GM19025 (cell line): ENCODE results near the gene FBXO24.

Source experiments
- ATAC-seq: cut with Tn5 transposase; IDR thresholded peaks from one replicate; pipeline ENCODE4 v1.9.1; 2021; ENCODE audit warnings: mild to moderate bottlenecking, low read depth, moderate library complexity; ENCODE audit not compliant: unreplicated experiment

FBXO24 gene

GRCh38 chr7:100588438-100588837 is 2.3 kb downstream of the FBXO24 start:
- ATAC-seq: no peak

DNA sequence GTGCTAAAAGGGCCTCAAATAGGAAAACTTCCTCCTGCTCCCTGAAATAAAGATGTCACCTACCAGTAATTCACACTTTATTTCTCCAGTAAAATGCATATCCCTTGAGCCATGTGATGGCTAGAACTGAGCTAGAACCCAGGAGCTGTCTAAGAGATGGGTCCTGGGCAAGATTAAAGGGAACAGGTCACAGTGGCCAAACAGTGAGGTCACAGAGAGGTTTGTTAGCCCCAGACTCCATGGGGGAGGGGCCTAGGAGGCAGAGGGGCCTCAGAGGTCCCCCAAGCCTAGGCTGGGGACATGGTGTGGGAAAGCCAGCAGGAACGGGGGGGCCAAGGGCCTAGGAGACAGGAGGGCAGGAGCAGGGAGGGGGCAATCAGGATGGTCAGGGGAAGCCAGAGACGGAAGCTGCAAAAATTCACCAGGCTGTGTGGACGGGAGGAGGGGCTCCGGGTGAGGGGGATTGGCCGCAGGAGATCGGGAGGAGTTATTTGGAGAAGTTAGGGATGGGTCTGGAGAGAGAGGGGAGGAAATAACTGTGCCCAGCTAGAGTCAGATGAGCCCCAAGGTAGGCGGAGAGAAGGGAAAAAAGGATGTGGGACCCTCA is 3.3 kb downstream of the FBXO24 start:
- no peak for ATAC-seq

- no peak for ATAC-seq
Measured at GRCh38 chr7:100590077-100590737, 4.1 kb downstream of the FBXO24 start.

- ATAC-seq: no peak
Measured at GRCh38 chr7:100591596-100591995, 5.5 kb downstream of the FBXO24 start.

DNA sequence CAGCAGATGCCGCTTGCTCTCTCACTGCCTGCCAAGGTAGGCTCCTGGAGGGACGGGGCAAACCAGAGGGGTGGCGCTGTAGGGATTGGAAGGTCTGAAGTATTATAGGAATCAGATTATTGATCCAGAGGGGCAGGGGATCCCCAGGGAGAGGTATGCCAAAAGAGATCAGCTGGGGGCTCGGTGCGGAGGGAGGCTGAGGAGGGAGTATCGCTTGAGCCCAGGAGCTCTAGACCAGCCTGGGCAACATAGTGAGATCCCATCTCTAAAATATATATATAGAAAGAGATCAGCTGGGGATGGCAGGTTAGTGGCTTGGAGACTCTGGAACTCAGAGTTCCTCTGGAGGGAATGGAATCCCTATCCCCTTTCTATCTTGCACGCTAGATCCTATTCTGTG is 9.1 kb downstream of the FBXO24 start:
- ATAC-seq: no peak

DNA sequence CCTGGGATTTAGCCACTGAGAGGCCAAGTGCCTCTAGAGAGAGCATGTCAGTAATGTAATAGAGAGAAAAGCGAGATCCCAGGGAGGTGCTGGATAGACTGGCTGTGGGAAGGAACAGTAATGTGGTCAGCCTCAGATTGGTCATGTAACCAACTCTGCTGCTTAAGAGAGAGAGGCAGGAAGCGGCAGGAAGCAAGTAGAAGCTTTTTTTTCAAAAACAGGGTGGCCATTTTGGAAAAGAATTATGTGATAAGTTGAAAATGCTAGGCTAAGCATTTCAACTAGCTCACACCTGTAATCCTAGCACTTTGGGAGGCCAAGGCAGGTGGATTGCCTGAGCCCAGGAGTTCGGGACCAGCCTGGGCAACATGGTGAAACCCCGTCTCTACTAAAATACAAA is 12.3 kb downstream of the FBXO24 start:
- ATAC-seq: no peak

- no peak for ATAC-seq
Measured at GRCh38 chr7:100599911-100600729, 14.0 kb downstream of the FBXO24 start.

- no peak for ATAC-seq
Measured at GRCh38 chr7:100600730-100601038, 14.6 kb downstream of the FBXO24 start.

DNA sequence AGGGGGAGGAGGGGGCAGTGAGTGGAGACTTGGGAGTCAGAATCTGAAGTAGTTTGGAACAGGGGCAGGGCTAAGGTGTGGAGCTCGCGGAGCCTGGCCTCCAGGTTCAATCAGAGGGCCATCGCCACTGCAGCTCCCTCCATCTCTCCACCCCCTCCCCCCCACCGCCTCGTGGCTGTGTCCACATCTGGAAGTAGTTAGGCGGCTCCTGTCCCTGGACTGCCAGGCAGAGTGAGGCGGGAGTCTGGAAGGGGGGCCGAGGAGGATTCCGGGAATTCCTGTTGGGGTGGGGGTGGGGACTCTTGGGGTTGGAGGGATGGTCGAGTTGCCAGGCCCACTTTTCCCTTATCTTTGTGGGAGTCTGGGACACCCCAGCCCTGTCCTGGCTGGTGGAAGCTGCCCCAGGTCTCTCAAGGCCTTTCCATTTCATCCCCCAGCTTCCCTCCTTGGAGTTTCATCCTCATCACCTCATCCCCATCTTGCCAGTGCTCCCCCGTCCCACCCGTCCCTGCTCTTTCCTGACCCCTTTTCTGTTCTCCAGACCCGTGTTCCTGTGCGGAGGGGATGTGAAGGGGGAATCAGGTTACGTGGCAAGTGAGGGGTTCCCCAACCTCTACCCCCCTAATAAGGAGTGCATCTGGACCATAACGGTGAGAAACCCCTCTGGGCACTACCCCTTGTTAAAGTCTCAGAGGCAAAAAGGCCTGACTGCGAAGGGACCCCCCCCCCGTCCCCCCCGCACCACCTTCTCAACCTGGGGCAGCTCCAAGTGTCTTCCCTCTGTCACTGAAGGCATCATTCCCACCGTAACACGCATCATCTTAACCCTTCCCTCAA is 17.0 kb downstream of the FBXO24 start:
- no peak for ATAC-seq

GRCh38 chr7:100603726-100604027 is 17.5 kb downstream of the FBXO24 start:
- ATAC-seq: no peak

- peak; percentile 51 for ATAC-seq
Measured at GRCh38 chr7:100604028-100604975, 18.2 kb downstream of the FBXO24 start.

DNA sequence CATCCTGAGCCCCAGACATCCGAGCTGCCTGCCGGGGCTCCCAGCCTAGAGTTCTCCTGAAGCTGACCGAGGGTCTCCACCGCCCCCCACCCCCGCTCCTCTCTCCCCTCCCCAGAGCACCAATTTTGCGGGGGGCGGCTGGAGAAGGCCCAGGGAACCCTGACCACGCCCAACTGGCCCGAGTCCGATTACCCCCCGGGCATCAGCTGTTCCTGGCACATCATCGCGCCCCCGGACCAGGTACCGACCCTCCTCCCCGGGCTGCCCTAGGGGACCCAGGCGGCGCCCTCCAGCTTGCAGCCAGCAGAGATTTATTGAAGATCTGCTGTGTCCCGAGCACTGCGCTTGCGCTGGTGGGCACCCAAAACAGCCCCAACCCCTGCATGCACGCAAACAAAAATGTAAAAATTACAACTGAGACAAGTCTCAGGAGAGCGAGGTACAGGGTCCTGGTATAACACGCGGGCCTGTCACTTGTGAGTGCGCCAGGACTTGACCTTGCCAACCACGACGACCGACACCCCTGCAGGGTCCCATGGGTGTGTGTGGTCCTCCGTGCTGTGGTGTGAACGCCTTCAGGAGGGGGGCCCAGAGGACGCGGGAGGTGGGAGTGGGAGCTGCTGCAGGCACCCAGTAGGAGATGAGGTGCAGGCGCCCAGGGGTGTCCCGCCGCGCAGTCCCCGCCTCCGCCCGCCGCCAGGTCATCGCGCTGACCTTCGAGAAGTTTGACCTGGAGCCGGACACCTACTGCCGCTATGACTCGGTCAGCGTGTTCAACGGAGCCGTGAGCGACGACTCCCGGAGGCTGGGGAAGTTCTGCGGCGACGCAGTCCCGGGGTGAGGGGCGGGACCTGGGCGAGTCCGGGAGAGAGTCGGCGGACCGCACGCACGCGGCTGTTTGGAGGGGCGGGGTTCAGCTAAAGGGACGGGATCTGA is 19.1 kb downstream of the FBXO24 start:
- no peak for ATAC-seq

GRCh38 chr7:100606313-100606712 is 20.2 kb downstream of the FBXO24 start:
- ATAC-seq: no peak

DNA sequence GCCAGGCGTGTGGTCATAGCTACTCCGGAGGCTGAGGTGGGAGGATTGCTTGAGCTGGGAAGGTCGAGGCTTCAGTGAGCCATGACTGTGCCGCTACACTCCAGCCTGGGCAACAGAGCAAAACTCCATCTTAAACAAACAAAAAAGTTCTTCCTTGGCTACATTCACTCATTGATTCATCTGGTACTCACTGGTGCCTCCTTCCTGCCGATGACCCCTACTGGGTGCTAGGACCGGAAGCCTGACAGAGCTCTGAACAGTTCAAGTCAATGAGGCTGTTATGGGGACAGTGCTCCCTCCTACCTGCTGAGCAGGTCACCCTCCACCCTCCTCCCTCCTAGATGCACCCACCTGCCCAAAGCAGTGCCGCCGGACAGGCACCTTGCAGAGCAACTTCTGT is 21.0 kb downstream of the FBXO24 start:
- no peak for ATAC-seq

DNA sequence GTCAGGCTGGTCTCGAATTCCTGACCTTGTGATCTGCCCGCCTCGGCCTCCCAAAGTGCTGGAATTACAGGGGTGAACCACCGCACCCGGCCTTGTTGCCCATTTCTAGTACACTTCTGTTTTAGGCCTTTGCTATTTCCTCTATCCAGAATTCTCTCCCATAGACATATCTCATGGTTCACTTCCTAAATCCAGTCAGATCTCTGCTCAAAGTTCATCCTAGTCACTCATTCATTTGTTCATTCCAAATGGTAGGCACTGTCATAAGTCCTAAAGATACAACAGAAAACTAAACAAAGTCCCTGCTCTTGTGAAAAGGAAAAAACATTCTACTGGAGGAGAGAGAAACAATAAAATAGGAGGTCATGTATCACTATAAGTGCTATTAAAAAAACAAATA is 23.8 kb downstream of the FBXO24 start:
- no peak for ATAC-seq

- ATAC-seq: peak; percentile 90
Measured at GRCh38 chr7:100611983-100612729, 26.0 kb downstream of the FBXO24 start, which contains the start of gene MOSPD3. Gene MOSPD3, plus strand, starts transcription at chr7:100612540. Its CDS starts 252 bp downstream, at chr7:100612792.

- ATAC-seq: no peak
Measured at GRCh38 chr7:100612730-100613390, 26.7 kb downstream of the FBXO24 start.
